ENCODE measurements around the gene ZNF837. TPM values are rescaled to one million over a fixed set of nuclear protein-coding genes. Genes with fewer than 3 reads are reported as not detected.
A peak's percentile ranks its signal among the peaks of the same experiment; 100 is the strongest.
"Not testable (repeated sequence)": the region's sequence is repeated elsewhere in the genome, so short reads cannot be mapped to it uniquely, and the experiment has no call there.

Gene ZNF837
- total RNA-seq, 2 experiments from 2014 or later: 2.0 to 2.5 TPM

DNA sequence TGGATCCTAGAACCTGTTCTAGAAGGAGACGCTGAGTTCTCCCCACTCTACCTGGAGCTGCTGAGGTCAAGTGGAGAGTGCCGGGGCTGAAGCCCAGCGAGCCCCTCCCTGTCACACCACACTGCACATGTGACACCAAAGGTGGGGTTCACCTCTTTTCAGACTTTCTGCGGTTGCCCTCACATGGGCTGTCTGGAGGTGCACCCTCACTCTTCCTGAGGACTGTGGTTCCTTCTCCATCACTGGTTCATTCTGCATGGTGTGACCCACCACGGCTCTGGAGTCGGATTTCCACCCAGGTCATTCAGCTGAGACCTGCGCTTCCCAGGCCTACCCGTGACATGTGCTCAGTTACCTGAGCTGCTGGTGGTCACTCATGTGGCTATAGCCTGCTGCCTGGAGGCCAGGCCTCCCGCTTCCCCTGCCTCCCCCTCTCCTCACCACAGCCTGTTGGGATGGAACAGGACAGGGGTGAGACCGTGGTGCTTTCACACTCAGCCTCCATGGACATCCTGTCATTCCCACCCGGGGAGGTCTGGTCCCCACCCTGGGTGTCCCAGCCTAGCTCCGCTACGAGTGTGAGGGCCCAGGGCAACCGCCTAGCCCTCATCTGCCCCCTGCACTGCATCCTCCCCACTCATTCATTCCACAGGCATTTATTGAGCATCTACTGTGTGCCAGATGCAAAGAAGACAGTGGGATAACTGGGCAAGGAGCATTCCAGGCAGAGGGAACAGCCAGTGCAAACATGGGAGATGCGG lies 26.9 kb downstream of the ZNF837 start:
- ATAC-seq: no peak
- intact Hi-C loops (cut with DNase I, micrococcal nuclease): no loop called here
- no peak overlapping the region for H3K27ac Mint-ChIP-seq
- peaks cover 4% of the 10 kb centered on the region for H3K27me3 Mint-ChIP-seq
- peaks cover 5% of the 10 kb centered on the region for H3K36me3 Mint-ChIP-seq (ENCODE audit: low read depth)
- no peaks in the 10 kb centered on the region for H3K9me3 Mint-ChIP-seq (ENCODE audit: low read depth)
- ChIA-PET CTCF (interaction anchor here (1.0 kb wide), 1 partner anchor 10 kb away, joined by 3 read pairs; no protein-coding TSS in a partner anchor), POLR2A (interaction anchor here (1.1 kb wide), 1 partner anchor 9 kb away, joined by 4 read pairs; the partner anchor contains the start of gene ZNF497)
- DNase-seq: no peak
- H3K4me1 Mint-ChIP-seq: peaks cover 16% of the 10 kb centered on the region
- H3K4me3 Mint-ChIP-seq: no peak overlapping the region

DNA sequence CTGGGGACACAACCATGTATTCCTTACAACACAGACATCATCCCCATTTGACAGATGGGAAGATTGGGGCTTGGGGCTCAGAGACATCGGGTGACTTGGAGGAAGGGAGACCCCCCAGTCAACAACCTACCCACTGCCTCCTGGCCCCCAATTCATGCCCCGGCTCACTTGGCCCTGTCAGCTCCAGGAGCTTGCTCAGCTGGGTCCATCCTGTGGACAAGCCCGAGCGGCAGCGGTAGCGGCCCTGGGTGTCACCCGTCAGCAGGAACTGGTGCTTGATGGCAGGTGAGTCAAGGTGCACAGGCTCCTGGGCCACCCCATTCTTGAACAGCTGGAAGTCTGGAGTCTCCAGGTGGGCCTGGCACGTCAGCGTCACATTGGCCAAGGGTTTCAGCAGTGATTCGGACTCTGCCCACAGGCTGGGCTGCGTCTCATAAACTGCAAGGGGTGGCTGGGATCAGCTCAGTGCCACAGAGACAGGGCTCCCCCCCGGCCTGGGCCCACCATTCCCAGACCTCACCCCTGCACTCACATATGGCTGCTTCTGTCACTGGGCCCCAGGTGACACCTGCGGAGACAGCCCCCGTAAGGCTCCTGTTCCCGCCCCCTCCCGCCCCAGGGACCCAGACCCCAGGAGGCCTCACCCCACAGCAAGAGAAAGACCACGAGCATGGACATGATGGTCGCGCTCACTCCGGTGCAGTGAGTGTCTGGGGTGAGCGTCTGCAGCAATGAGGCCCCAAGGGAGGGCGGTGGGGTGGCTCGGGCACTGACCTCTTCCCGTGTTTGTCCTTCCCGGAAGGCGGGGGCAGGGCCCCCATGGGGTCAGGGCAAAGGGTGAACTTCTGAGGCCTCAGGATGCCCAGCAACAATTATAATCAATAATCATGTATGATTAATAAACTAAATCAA lies 27.8 kb downstream of the ZNF837 start, which contains the start of gene A1BG:
A1BG (minus strand) TSS at position 733 of the 912 bp plus-strand sequence; CDS start at position 678, 55 bp downstream.
- H3K9me3 Mint-ChIP-seq (ENCODE audit: low read depth): no peaks in the 10 kb centered on the region
- H3K27me3 Mint-ChIP-seq: peaks cover 4% of the 10 kb centered on the region
- peaks cover 21% of the 10 kb centered on the region for H3K4me1 Mint-ChIP-seq
- H3K4me3 Mint-ChIP-seq: no peak within 1 kb of the TSS
- intact Hi-C loops (cut with DNase I, micrococcal nuclease): no loop called here
- H3K27ac Mint-ChIP-seq: no peak within 1 kb of the TSS
- H3K36me3 Mint-ChIP-seq (ENCODE audit: low read depth): peaks cover 5% of the 10 kb centered on the region
- ChIA-PET POLR2A (interaction anchor here (1.1 kb wide), 1 partner anchor 10 kb away, joined by 4 read pairs; the partner anchor contains the start of gene ZNF497), CTCF (no interaction called here)
- ATAC-seq (no peak), DNase-seq (no peak)

GRCh38 chr19:58351990-58352755 lies 28.7 kb downstream of the ZNF837 start:
- Mint-ChIP-seq H3K27me3 (peaks cover 6% of the 10 kb centered on the region), H3K4me1 (peaks cover 23% of the 10 kb centered on the region), H3K27ac (no peak overlapping the region), H3K9me3 (ENCODE audit: low read depth) (no peaks in the 10 kb centered on the region), H3K4me3 (no peak overlapping the region), H3K36me3 (ENCODE audit: low read depth) (peaks cover 5% of the 10 kb centered on the region)
- CTCF ChIA-PET: no interaction called here
- POLR2A ChIA-PET: no interaction called here
- ATAC-seq: no peak
- no peak for DNase-seq
- intact Hi-C loops (cut with DNase I, micrococcal nuclease): no loop called here

- H3K27me3 Mint-ChIP-seq: peaks cover 8% of the 10 kb centered on the region
- no peak overlapping the region for H3K4me3 Mint-ChIP-seq
- no peak overlapping the region for H3K27ac Mint-ChIP-seq
- H3K36me3 Mint-ChIP-seq (ENCODE audit: low read depth): peaks cover 5% of the 10 kb centered on the region
- ChIA-PET CTCF (interaction anchor here (0.6 kb wide), 1 partner anchor 372 kb away, joined by 3 read pairs; no protein-coding TSS in a partner anchor), POLR2A (no interaction called here)
- DNase-seq (no peak), ATAC-seq (no peak)
- peaks cover 21% of the 10 kb centered on the region for H3K4me1 Mint-ChIP-seq
- intact Hi-C loops (cut with DNase I, micrococcal nuclease): no loop called here
- H3K9me3 Mint-ChIP-seq (ENCODE audit: low read depth): no peaks in the 10 kb centered on the region
These were observed 29.3 kb downstream of the ZNF837 start for GRCh38 chr19:58351558-58351878.

DNA sequence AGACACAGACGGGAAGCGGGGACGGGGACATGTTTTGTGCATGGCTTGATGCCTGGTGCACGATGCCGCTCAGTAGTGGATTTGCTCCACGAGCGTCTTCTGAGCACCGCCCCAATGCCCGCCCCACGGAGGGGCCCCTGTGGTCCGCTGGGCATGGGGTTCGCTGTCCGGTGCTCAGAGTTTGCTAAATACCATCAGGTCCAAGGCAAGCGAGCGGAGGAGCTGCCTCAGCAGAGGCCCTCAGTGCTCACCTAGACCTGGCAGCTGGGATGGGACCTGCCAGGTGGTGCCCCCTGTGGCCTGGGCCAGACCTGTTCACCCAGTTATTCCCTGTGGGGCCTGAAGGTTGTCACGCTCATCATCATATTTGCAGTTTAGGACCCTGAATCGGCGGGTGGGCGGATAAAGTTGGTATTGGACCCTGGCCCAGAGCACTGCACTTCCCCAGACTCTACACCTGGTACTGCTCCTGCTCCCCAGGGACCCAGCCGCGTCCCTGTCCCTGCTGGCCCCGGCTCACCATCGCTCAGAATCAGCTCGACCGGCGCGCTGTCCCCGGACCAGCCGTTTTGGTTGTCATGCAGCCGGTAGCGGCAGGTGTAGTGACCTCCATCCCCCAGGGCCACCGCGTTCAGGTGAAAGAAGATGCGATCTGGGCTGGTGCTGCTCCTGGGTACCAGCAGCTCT lies 29.8 kb downstream of the ZNF837 start:
- DNase-seq (no peak), ATAC-seq (no peak)
- POLR2A ChIA-PET: no interaction called here
- Mint-ChIP-seq H3K4me1 (peaks cover 21% of the 10 kb centered on the region), H3K4me3 (no peak overlapping the region), H3K27ac (no peak overlapping the region), H3K9me3 (ENCODE audit: low read depth) (no peaks in the 10 kb centered on the region), H3K27me3 (peaks cover 8% of the 10 kb centered on the region), H3K36me3 (ENCODE audit: low read depth) (peaks cover 5% of the 10 kb centered on the region)
- CTCF ChIA-PET: interaction anchor here (0.6 kb wide), 1 partner anchor 372 kb away, joined by 3 read pairs; no protein-coding TSS in a partner anchor
- intact Hi-C loops (cut with DNase I, micrococcal nuclease): no loop called here

GRCh38 chr19:58350001-58350861 lies 30.6 kb downstream of the ZNF837 start:
- ChIA-PET POLR2A (no interaction called here), CTCF (no interaction called here)
- DNase-seq (no peak), ATAC-seq (no peak)
- H3K4me1 Mint-ChIP-seq: peaks cover 16% of the 10 kb centered on the region
- intact Hi-C loops (cut with DNase I, micrococcal nuclease): no loop called here
- no peak overlapping the region for H3K27ac Mint-ChIP-seq
- no peak overlapping the region for H3K4me3 Mint-ChIP-seq
- peaks cover 10% of the 10 kb centered on the region for H3K27me3 Mint-ChIP-seq
- peaks cover 5% of the 10 kb centered on the region for H3K36me3 Mint-ChIP-seq (ENCODE audit: low read depth)
- no peaks in the 10 kb centered on the region for H3K9me3 Mint-ChIP-seq (ENCODE audit: low read depth)

DNA sequence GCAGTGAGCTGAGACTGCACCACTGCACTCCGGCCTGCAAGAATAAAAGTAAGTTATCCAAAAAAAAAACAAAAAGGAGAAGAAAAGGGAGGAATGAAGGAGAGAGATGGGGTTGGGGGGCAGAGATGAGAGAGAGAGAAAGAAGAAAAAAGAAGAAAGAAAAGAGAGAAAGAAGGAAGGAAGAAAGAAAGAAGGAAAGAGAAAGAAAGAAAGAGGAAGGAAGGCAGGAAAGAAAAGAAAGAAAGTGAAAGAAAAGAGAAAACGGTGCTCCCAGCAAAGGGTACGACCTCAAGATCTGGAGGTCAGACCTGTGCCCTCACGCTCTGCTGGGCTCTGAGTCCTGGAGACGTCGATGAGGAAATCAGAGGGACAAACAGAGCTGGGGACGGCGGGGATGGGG lies 31.2 kb downstream of the ZNF837 start:
- intact Hi-C loops (cut with DNase I, micrococcal nuclease): no loop called here
- DNase-seq (no peak), ATAC-seq (no peak)
- CTCF ChIA-PET: no interaction called here
- H3K4me1 Mint-ChIP-seq: peaks cover 16% of the 10 kb centered on the region
- POLR2A ChIA-PET: no interaction called here
- peaks cover 5% of the 10 kb centered on the region for H3K36me3 Mint-ChIP-seq (ENCODE audit: low read depth)
- H3K4me3 Mint-ChIP-seq: no peak overlapping the region
- H3K27me3 Mint-ChIP-seq: peaks cover 10% of the 10 kb centered on the region
- H3K27ac Mint-ChIP-seq: no peak overlapping the region
- no peaks in the 10 kb centered on the region for H3K9me3 Mint-ChIP-seq (ENCODE audit: low read depth)

GRCh38 chr19:58348080-58348479 lies 32.8 kb downstream of the ZNF837 start:
- Mint-ChIP-seq H3K4me1 (peaks cover 16% of the 10 kb centered on the region), H3K4me3 (peak overlapping the region; percentile 87), H3K27me3 (peaks cover 10% of the 10 kb centered on the region), H3K27ac (peak overlapping the region; percentile 70)
- intact Hi-C loops (cut with DNase I, micrococcal nuclease); ATAC-seq; DNase-seq; H3K9me3 Mint-ChIP-seq (ENCODE audit: low read depth); H3K36me3 Mint-ChIP-seq (ENCODE audit: low read depth); POLR2A ChIA-PET: not testable (repeated sequence)
- CTCF ChIA-PET: interaction anchor here (0.9 to 3.0 kb wide), 4 partner anchors 9 to 171 kb away, joined by 3 to 15 read pairs (median 4); partner anchors contain the start of genes ZBTB45, ZNF324B and ZNF497

DNA sequence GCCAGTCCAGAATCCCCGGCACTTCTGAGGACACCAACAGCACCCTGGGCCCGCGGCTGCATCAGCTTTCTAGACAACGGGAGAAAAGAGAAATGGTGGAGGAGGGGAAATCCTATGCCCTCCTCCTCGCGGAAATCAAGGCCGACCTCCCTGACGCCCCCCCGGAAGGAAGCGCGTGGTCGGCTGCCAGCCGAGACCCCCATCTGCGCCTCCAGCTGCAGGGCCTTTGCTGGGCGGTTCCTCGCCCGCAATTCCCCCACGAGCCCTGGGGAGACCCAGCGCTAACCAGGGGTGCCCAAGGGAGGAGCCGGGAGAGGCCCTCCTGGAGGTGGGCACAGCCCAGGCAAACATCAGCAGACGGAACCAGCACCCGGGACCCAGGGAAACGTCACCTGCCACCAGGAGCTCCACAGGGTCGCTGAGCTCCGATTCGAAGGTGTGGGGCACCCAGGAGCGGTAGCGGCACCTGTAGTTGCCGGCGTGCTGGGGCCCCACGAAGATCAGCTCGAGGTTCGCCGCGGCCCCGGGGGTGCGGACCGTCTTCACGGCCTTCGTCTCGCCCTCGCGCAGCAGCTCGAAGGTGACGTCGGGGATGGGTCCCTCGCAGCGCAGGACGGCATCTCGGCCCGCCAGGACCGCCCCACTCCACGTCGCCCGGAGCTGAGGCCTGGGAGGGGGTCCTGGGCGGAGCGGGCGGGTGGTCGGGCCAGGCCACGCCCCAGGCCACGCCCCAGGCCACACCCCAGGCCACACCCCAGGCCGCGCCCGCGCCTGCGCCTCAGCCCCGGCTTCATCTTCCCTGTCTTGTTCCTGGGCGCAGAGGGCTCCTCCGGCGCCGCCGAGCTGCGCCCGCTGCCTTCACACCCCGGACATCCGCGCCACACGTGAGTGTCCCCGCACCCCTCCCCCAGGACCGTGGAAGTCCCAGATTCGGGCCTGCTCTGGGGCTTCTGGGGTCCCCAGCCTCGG lies 33.6 kb downstream of the ZNF837 start:
- intact Hi-C loops (cut with DNase I, micrococcal nuclease): loop anchor here (1.0 to 2.0 kb wide), 6 partner anchors 15 to 68 kb away; partner anchors contain the start of genes ZNF497 (in 2 of the 2), ZNF8 (in 1 of the 2) and ZNF837 (in 1 of the 2)
- peaks cover 3% of the 10 kb centered on the region for H3K36me3 Mint-ChIP-seq (ENCODE audit: low read depth)
- ChIA-PET POLR2A (interaction anchor here (0.6 kb wide), 1 partner anchor 197 kb away, joined by 3 read pairs; the partner anchor contains the start of gene TRIM28), CTCF (interaction anchor here (0.9 to 3.0 kb wide), 6 partner anchors 8 to 172 kb away, joined by 3 to 15 read pairs (median 4); partner anchors contain the start of genes ZBTB45, ZNF324B and ZNF497)
- peak; percentile 97 for ATAC-seq
- H3K9me3 Mint-ChIP-seq (ENCODE audit: low read depth): no peaks in the 10 kb centered on the region
- DNase-seq: peak; percentile 87
- H3K27me3 Mint-ChIP-seq: peaks cover 10% of the 10 kb centered on the region
- H3K4me3 Mint-ChIP-seq: peak overlapping the region; percentile 87
- H3K4me1 Mint-ChIP-seq: peaks cover 16% of the 10 kb centered on the region
- peak overlapping the region; percentile 70 for H3K27ac Mint-ChIP-seq

Measured in activated CD4-positive, alpha-beta T cell treated with anti-CD3 and anti-CD28 coated beads for 36 hours (primary cell).